ENCODE measurements around the gene FCER1G. TPM values are rescaled to one million over a fixed set of nuclear protein-coding genes. Genes with fewer than 3 reads are reported as not detected.

Gene FCER1G
- total RNA-seq, 8 experiments from 2014 or later = 0.75 to 1.4 TPM; not detected in 6

DNA sequence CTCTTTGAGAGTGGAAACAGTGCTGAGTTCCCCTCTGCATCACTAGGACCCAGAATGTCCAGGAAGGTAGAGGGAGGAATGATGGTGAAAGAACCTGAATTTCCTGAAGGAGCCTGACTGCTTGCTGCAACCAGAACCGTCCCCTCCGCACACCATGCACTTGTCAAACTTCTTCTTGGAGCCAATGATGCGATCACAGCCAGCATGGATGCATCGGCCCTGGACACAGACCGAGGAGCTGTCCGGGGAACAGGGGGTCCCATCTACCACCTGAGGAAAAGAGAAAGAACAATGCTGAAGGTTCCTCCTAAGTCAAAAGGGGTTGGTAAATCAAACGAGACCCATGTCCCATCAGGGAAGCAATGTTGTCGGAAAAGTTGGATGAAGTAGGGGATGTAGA, 23.1 kb upstream of the FCER1G start:
- no peak for ATAC-seq (replicated peaks in 6 of 8)
- in situ Hi-C loops (cut with MboI; ENCODE audit: low pct_unique_long_range_greater_than_20kb in 2 of 9, low sequenced_read_pairs in 9 of 9, unreplicated experiment in 9 of 9) = no loop called here
- Histone ChIP-seq H3K4me3 (no peak overlapping the region), H3K27ac (no peak overlapping the region), H3K4me1 (replicated peaks in 1 of 2) (peaks cover 4% of the 10 kb centered on the region in 2 donors)
- 41 to 80% (median 64%) methylated on average over 1 to 6 of the region's 8 CpGs; no CpG with 5 or more reads in 4 of the 10 experiments for WGBS, 10 experiments

GRCh38 chr1:161192476-161193465, 22.3 kb upstream of the FCER1G start:
- in situ Hi-C loops (cut with MboI; ENCODE audit: low pct_unique_long_range_greater_than_20kb in 2 of 9, low sequenced_read_pairs in 9 of 9, unreplicated experiment in 9 of 9) = no loop called here
- Histone ChIP-seq H3K4me3 (no peak overlapping the region), H3K4me1 (replicated peaks in 1 of 2) (peaks cover 4 to 5% of the 10 kb centered on the region in 2 donors), H3K27ac (no peak overlapping the region)
- peak; percentile 0 to 87 (median 84) for ATAC-seq (replicated peaks in 6 of 8)
- 0 to 100% (median 51%) methylated on average over 1 to 10 of the region's 15 CpGs; no CpG with 5 or more reads in 2 of the 10 experiments for WGBS, 10 experiments

- in situ Hi-C loops (cut with MboI; ENCODE audit: low pct_unique_long_range_greater_than_20kb in 2 of 9, low sequenced_read_pairs in 9 of 9, unreplicated experiment in 9 of 9) = no loop called here
- Histone ChIP-seq H3K4me3 (no peak overlapping the region), H3K4me1 (replicated peaks in 1 of 2) (peaks cover 9 to 12% of the 10 kb centered on the region in 2 donors), H3K27ac (no peak overlapping the region)
- ATAC-seq (replicated peaks in 6 of 8) = no peak
- WGBS, 10 experiments = 60 to 85% (median 73%) methylated on average over 1 to 7 of the region's 21 CpGs; no CpG with 5 or more reads in 6 of the 10 experiments
These were observed 21.4 kb upstream of the FCER1G start for GRCh38 chr1:161193561-161194235.

DNA sequence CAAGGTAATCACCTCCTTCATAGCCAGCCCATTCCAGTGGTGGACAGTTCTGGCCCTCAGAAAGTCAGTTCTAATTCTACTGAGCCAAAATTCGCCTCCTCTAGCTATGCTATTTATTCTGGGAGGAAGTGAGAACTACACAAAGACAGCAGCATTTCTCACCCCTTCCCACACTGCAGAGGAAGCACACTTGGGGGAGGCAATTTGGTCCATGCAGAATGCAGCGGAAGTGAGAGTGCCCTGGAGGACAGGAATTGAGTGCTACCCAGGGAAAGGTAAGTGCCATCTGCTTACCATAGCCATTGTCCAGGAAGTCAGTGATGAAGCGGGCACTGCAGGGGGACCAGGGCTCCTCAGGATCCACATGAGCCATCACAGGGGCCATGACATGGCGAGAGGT, 19.9 kb upstream of the FCER1G start:
- Histone ChIP-seq H3K4me1 (replicated peaks in 1 of 2) (peaks cover 9 to 16% of the 10 kb centered on the region in 2 donors), H3K27ac (no peak overlapping the region), H3K4me3 (no peak overlapping the region)
- WGBS, 10 experiments = 20 to 92% (median 82%) methylated on average over 1 to 4 of the region's 4 CpGs; no CpG with 5 or more reads in 3 of the 10 experiments
- ATAC-seq (replicated peaks in 6 of 8) = no peak
- in situ Hi-C loops (cut with MboI; ENCODE audit: low pct_unique_long_range_greater_than_20kb in 2 of 9, low sequenced_read_pairs in 9 of 9, unreplicated experiment in 9 of 9) = no loop called here

GRCh38 chr1:161196111-161196510, 19.0 kb upstream of the FCER1G start:
- Histone ChIP-seq H3K27ac (no peak overlapping the region), H3K4me3 (no peak overlapping the region), H3K4me1 (replicated peaks in 1 of 2) (peaks cover 17 to 24% of the 10 kb centered on the region in 2 donors)
- WGBS, 10 experiments = 88 to 93% (median 90%) methylated on average over 2 to 6 of the region's 7 CpGs; no CpG with 5 or more reads in 7 of the 10 experiments
- ATAC-seq (replicated peaks in 6 of 8) = no peak
- in situ Hi-C loops (cut with MboI; ENCODE audit: low pct_unique_long_range_greater_than_20kb in 2 of 9, low sequenced_read_pairs in 9 of 9, unreplicated experiment in 9 of 9) = no loop called here

- in situ Hi-C loops (cut with MboI; ENCODE audit: low pct_unique_long_range_greater_than_20kb in 2 of 9, low sequenced_read_pairs in 9 of 9, unreplicated experiment in 9 of 9) = no loop called here
- peak in 3 of 8 experiments; percentile 0 to 1 (median 1) for ATAC-seq (replicated peaks in 6 of 8)
- 0 to 94% (median 75%) methylated on average over 1 to 13 of the region's 27 CpGs; no CpG with 5 or more reads in 3 of the 10 experiments for WGBS, 10 experiments
- H3K4me1 ChIP-seq (replicated peaks in 1 of 2) = peaks cover 24 to 31% of the 10 kb centered on the region in 2 donors
- H3K4me3 ChIP-seq = no peak overlapping the region
- H3K27ac ChIP-seq = no peak overlapping the region
These were observed 18.3 kb upstream of the FCER1G start for GRCh38 chr1:161196521-161197451.

DNA sequence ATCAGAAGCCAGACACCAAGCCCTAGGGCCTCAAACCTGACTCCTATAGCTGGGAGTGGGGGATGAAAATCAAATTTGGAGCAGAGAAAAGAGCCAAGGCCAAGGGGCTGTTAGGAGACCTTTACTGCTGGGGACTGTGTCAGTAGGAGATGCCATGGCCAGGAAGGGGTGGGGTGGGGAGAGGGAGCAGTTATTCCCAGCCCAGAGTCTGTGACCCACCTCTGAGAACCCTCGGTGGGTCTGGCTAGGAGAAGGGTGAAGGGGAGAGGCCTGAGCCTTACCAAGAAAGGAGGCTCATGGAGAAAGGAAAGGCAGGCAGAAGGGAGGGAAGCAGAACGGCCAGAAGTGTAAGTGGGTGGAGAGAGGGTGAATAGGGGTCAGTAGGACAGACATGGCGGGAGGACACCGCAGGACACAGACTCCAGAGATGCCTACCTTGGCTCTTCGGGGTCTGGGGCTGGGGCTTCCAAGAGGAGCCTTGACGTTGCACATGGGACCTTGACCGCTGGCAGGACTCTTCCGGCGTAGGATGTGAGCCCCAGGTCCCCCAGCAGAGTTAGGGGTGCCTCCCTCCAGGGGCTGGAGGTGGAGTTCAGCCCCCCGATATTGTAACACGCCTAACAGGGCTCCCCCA, 17.4 kb upstream of the FCER1G start:
- 13 to 91% (median 79%) methylated on average over 2 to 6 of the region's 11 CpGs; no CpG with 5 or more reads in 4 of the 10 experiments for WGBS, 10 experiments
- H3K4me3 ChIP-seq = no peak overlapping the region
- in situ Hi-C loops (cut with MboI; ENCODE audit: low pct_unique_long_range_greater_than_20kb in 2 of 9, low sequenced_read_pairs in 9 of 9, unreplicated experiment in 9 of 9) = no loop called here
- H3K4me1 ChIP-seq (replicated peaks in 1 of 2) = peaks cover 23 to 31% of the 10 kb centered on the region in 2 donors
- no peak for ATAC-seq (replicated peaks in 6 of 8)
- no peak overlapping the region for H3K27ac ChIP-seq

DNA sequence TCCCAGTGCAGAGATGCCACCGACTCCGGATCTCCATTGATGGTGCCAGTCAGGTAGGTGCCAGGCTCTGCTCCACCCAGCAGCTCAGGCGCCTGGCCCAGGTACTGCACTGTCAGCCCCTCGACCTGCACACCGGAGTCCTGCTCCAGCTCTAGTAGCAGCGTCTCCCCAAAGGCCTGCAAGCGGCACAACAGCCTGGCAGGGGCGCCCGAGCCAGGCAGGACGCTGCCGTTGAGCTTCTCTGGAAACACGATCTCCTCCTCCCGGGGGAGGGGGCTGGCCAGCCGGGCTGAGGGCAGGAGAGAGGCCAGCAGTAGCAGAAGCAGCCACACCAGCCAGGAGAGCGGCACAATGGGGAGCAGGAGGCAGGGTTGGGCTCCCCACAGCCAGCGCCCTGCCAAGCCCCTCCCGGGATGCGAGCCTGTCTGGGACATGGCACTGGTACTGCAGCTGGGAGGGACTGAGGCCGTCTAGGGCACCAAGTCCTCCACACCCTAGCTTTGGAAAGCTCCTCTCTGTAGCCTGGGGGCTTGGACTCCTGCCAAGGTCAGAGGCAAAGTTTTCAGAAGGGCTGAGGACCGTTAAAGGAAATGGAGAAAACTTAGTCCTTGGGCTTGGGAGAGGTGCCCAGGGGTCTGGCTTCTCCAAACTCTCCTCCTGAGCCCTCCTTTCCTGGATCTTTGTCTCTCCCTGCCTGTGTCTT, 16.8 kb upstream of the FCER1G start:
- Histone ChIP-seq H3K4me3 (no peak overlapping the region), H3K27ac (no peak overlapping the region), H3K4me1 (replicated peaks in 1 of 2) (peaks cover 26 to 35% of the 10 kb centered on the region in 2 donors)
- 0 to 80% (median 36%) methylated on average over 1 to 14 of the region's 20 CpGs; no CpG with 5 or more reads in 4 of the 10 experiments for WGBS, 10 experiments
- in situ Hi-C loops (cut with MboI; ENCODE audit: low pct_unique_long_range_greater_than_20kb in 2 of 9, low sequenced_read_pairs in 9 of 9, unreplicated experiment in 9 of 9) = no loop called here
- peak in 5 of 8 experiments; percentile 2 to 19 (median 4) for ATAC-seq (replicated peaks in 6 of 8)

DNA sequence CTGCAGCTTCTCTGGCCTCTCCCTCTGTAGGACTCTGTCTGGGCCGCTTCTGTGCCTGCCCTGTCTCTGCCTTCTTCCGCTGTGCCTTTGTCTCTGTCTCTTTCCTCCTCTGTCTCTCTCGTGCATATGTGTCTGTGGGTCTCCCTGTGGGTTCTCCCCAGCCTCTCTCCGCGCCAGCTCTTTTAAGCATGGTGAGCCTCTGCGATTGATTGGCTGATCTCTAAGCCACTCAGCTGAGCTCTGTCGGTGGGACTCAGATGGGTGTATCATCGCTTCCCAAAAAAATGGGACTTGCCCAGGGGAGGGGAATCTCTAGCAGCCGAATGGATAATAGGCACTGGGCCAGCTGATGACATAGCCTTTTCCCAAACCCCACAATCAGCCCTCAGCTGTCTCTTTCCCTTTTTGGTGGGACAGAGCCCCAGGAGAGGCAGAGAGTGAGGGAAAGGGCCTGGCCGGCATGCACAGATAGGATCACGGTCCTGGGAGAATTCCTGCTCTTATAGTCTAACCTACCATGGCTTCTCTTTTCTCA, 16.1 kb upstream of the FCER1G start, which contains the start of gene ADAMTS4:
Gene ADAMTS4 (minus strand): TSS at position 158 of the 535 bp plus-strand sequence. CDS start 427 bp downstream, outside the sequence.
- Histone ChIP-seq H3K4me1 (replicated peaks in 1 of 2) (peaks cover 26 to 35% of the 10 kb centered on the region in 2 donors), H3K27ac (no peak within 1 kb of the TSS), H3K4me3 (no peak within 1 kb of the TSS)
- 2 to 83% (median 70%) methylated on average over 4 to 11 of the region's 11 CpGs; no CpG with 5 or more reads in 1 of the 10 experiments for WGBS, 10 experiments
- in situ Hi-C loops (cut with MboI; ENCODE audit: low pct_unique_long_range_greater_than_20kb in 2 of 9, low sequenced_read_pairs in 9 of 9, unreplicated experiment in 9 of 9) = no loop called here
- ATAC-seq (replicated peaks in 6 of 8) = peak in 3 of 8 experiments; percentile 31 to 60 (median 31)

DNA sequence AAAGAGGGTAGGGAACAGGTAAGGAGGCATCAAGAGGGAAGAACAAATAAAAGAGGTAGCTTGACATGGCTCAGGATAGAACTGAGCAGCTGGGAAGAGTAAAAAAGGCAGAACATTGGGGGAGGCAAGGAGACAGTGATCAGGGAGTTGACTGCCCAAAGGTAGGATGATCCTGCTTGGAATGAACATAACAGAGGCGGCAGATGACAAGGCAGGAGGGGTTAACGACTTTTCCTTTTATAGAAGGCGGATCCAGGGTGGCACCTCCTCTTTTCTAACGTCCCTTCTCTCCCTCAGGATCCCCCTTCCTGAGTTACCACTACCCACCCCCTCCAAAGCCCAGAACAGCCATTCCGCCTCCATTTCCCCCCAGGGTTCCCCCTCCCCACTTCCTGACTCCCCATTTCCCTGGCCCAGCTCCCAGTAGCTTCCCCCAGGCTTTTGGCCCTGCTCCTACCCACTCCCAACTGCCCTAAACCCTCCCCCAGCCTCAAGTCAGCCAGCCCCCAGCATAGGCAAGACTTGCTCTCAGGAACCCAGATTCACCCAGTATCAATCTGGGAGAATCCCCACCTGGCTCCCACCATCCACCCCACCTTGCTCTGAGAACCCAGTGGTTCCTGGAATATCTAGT, 15.5 kb upstream of the FCER1G start:
- Histone ChIP-seq H3K4me3 (no peak overlapping the region), H3K27ac (no peak overlapping the region), H3K4me1 (replicated peaks in 1 of 2) (peaks cover 26 to 35% of the 10 kb centered on the region in 2 donors)
- WGBS, 10 experiments = 0 to 81% (median 79%) methylated on average over 1 to 3 of the region's 5 CpGs; no CpG with 5 or more reads in 7 of the 10 experiments
- in situ Hi-C loops (cut with MboI; ENCODE audit: low pct_unique_long_range_greater_than_20kb in 2 of 9, low sequenced_read_pairs in 9 of 9, unreplicated experiment in 9 of 9) = loop anchor here in 6 of 9 experiments (10.0 to 25.0 kb wide), 3 partner anchors 185 to 538 kb away; partner anchors contain the start of gene DUSP12 (in 2 of the 6)
- ATAC-seq (replicated peaks in 6 of 8) = peak in 1 of 8 experiments; percentile 0
